VCaP (cell line): ENCODE measurements around the gene ACBD6.

ENCODE experiments used
- H3K27ac ChIP-seq: fragments of 450-650 bp; 2 replicates; pipeline ENCODE4 v1.5.1; 2017
- CTCF ChIP-seq: fragments of 450-650 bp; conservative IDR thresholded peaks from 2 replicates; pipeline ENCODE4 v1.5.1; 2017; ENCODE audit warnings: mild to moderate bottlenecking, moderate library complexity

Gene ACBD6

DNA sequence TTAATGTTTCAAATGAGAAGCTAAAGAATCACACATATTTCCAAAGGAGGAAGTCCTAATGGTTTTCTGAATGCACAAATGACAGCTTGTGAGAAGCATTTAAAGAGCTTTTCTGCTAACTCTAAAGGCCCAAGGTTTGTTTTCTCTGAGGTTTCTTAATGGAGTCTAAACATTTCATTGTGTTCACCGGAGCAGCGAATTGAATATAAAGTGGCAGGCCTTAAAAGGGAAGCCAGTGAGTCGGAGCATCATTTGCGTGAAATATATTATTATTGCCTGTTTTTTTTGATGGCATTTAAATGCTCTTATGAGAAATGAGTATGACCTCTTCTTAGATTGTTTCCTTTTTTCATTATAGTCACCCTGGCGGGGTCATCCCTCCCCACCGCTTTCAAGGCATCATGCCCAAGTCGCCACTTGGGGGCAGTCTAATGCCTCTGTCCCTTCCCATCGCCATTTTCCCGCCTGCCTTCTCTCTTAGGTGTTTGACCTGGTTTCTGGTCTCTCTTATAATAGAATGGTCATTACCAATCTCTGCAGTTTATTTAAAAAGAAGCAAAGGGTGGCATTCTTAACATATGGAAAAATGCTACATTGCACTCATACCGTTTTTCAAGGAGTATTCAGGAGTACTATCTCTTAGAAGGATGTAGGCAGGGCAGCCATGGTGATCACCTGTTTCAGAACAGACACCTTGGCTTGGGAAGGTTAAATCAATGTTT is 31.1 kb upstream of the ACBD6 start:
- peak overlapping the region; percentile 73 for H3K27ac ChIP-seq
- peak; percentile 93 for TF ChIP-seq CTCF

DNA sequence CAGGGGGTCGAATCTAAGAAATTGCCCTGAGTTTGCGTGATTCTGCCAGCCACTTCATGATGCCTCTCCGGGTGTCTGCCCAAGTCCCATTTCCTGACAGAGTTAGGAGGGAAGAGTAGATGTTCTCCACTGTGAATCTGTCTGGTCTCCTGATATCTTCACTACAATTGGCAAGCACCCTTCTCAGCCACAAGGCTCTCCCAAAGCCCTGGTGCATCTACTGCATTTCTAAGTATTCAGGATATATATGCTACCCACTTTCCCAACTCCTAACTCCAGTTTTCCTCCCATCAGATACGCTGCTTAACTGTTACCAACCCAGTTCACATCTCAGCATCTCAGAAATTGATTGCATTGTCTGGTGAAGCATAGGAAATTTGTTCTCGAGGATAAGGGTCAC is 30.5 kb upstream of the ACBD6 start:
- H3K27ac ChIP-seq, result no peak overlapping the region
- no peak for TF ChIP-seq CTCF

GRCh38 chr1:180530501-180530900 is 28.1 kb upstream of the ACBD6 start:
- no peak for TF ChIP-seq CTCF

DNA sequence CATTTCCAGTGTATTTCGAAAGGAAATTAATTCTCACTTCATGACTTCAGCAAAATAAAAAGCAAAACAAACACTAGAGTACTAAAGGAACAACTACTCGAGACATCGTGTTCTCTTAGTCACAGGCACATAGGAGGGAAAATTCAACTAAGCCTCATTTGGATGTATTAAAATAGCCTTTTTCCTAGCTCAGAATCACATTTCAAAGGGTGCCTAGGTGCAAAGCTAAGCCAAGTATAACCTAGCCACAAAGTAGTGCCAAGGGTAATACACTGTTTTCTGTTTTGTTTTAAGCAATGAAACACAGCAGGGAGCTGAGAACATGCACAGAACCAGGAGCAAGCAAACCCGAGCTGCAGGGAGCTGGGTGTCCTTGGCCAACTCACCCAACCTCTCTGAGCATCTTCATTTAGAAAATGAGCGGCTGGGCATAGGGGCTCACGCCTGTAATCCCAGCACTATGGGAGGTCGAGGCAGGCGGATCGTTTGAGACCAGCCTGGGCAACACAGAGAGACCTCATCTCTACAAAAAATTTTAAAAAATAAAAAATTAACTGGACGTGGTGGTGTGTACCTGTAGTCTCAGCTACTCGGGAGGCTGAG is 26.6 kb upstream of the ACBD6 start:
- peak overlapping the region; percentile 36 for H3K27ac ChIP-seq
- TF ChIP-seq CTCF, result no peak

More at GRCh38 chr1:180530501-180530900, 28.1 kb upstream of the ACBD6 start:
- H3K27ac ChIP-seq, result no peak overlapping the region

- no peak overlapping the region for H3K27ac ChIP-seq
- no peak for TF ChIP-seq CTCF
These were observed 24.8 kb upstream of the ACBD6 start for GRCh38 chr1:180527101-180527669.

DNA sequence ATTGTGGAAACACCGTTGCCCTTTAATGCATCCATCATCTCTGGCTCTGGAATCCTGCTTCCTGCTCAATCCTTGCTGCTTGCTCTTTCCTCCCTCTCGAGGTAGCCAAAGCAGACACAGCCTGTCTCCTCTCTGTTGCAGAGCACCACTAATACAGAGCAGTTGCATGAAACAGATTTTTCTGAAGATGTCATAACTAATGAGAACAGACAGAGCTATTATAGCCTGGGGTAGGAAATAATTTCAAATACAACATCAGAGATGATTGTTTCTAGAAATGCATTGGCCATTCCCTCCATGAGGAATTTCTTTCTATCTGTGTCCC is 23.3 kb upstream of the ACBD6 start:
- TF ChIP-seq CTCF, result no peak
- no peak overlapping the region for H3K27ac ChIP-seq

GRCh38 chr1:180524915-180525714 is 22.7 kb upstream of the ACBD6 start:
- TF ChIP-seq CTCF, result no peak
- H3K27ac ChIP-seq, result no peak overlapping the region
